Measurements from ENCODE around the gene PCBP3. TPM values are rescaled to one million over a fixed set of nuclear protein-coding genes. Genes with fewer than 3 reads are reported as not detected.

The PCBP3 gene
- total RNA-seq, 1 donor from 2014 or later: 2.5 TPM

DNA sequence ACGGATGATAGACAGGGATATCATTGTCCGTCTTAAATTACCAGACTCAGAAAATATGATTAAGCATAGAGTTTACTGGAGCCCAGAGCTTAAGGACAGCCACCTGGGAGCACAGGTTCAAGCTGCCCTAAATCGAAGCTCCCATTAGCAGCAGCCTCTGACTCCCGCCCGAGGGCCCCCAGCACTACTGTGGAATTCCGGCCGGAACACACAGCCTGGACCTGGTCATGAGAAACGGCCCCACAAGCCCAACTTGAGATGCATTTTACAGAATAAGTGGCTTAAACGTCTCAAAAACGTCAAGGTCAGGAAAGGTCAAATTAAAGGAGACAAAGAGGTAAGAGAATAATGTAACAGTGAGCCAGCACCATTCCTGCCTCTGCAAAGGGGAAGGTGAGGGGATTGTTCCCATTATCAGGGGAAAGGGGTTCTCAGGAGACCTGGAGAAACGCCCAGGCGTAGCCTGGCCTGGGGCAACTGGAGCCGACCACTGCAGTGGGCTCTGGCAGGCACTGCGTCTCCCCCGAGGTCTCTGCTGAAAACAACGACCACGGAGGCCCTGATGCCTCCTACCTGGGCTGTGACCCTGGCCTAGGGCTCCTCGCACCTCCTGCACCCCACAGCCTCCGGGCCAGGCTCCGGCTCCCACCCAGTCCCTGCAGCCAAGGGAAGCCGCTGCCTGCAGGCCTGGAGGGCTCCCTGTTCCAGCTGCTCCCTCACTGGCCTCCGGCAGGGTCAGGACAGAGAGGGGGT, 326.6 kb downstream of the PCBP3 start:
- Mint-ChIP-seq H3K27me3 (ENCODE audit: unreplicated experiment) (no peaks in the 10 kb centered on the region), H3K4me1 (ENCODE audit: unreplicated experiment) (no peaks in the 10 kb centered on the region), H3K27ac (ENCODE audit: unreplicated experiment) (no peak overlapping the region), H3K4me3 (ENCODE audit: unreplicated experiment) (peak overlapping the region; percentile 29), H3K36me3 (ENCODE audit: low read depth, unreplicated experiment) (no peaks in the 10 kb centered on the region), H3K9me3 (ENCODE audit: unreplicated experiment) (no peaks in the 10 kb centered on the region)
- TF ChIP-seq CTCF (IDR thresholded peaks at IDR 0.05; ENCODE audit: unreplicated experiment): no peak
- no peak for DNase-seq (ENCODE audit: low spot score)

GRCh38 chr21:45970674-45971615, 327.4 kb downstream of the PCBP3 start:
- Mint-ChIP-seq H3K4me3 (ENCODE audit: unreplicated experiment) (no peak overlapping the region), H3K36me3 (ENCODE audit: low read depth, unreplicated experiment) (no peaks in the 10 kb centered on the region), H3K9me3 (ENCODE audit: unreplicated experiment) (no peaks in the 10 kb centered on the region), H3K27me3 (ENCODE audit: unreplicated experiment) (no peaks in the 10 kb centered on the region), H3K4me1 (ENCODE audit: unreplicated experiment) (peaks cover 7% of the 10 kb centered on the region), H3K27ac (ENCODE audit: unreplicated experiment) (no peak overlapping the region)
- DNase-seq (ENCODE audit: low spot score): peak; percentile 81
- peak; percentile 81 for TF ChIP-seq CTCF (IDR thresholded peaks at IDR 0.05; ENCODE audit: unreplicated experiment)

DNA sequence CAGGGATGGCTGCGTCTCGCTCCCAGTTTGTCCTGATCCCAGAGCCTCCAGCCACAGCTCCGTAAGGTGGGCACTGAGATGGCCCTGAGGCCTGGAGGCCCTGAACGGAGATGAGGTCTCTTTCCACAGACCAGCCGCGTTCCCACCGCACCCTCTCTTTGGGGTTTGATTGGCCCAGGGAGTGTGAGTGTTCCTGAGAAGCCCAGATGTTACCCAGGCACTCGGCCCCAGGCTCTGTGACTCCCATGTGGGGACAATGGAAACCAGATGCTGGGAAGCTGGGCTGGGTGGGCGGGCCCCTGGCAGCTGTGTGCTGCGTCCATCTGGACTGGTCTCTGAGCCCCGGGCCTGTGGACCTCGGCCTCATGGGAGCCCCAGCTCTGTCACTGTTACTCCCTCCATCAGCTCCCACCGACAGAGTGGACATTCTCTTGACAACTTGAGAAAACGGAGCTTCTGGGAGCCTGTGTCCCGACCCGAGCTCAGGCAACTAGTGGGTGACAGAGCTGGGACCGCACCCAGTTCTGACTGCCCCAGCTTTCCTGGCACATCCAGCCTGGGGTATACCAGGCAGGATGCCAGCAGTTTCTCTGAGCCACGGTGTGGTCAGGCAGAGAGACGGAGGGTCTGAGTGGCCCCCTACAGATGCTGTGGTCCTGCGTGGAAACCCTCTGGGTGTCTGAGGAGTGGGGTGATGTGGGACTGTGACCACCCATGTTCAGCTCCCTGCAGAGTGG, 328.3 kb downstream of the PCBP3 start:
- Mint-ChIP-seq H3K4me1 (ENCODE audit: unreplicated experiment) (peaks cover 10% of the 10 kb centered on the region), H3K9me3 (ENCODE audit: unreplicated experiment) (no peaks in the 10 kb centered on the region), H3K27ac (ENCODE audit: unreplicated experiment) (no peak overlapping the region), H3K4me3 (ENCODE audit: unreplicated experiment) (no peak overlapping the region), H3K36me3 (ENCODE audit: low read depth, unreplicated experiment) (no peaks in the 10 kb centered on the region), H3K27me3 (ENCODE audit: unreplicated experiment) (no peaks in the 10 kb centered on the region)
- no peak for TF ChIP-seq CTCF (IDR thresholded peaks at IDR 0.05; ENCODE audit: unreplicated experiment)
- DNase-seq (ENCODE audit: low spot score): no peak

DNA sequence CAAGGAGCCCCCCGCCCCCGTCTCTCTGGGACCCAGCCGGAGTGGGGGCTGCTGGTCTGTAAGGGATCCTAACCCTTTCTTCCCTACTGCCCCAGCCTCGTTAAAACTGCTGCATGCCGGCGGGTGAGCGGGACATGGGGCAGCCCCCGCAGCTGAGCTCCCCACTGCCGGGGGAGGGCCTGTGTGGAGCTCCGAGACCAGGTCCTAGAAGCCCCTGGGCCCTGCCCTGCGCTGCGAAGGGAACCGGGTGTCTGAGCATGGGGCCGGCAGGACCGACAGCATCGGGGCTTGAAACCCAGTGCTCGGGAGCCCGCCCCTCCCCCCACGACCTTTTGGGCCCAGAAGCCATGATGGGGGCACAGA, 328.8 kb downstream of the PCBP3 start:
- H3K4me3 Mint-ChIP-seq (ENCODE audit: unreplicated experiment): no peak overlapping the region
- no peak for DNase-seq (ENCODE audit: low spot score)
- no peak for TF ChIP-seq CTCF (IDR thresholded peaks at IDR 0.05; ENCODE audit: unreplicated experiment)

More for the DNA sequence above, 328.8 kb downstream of the PCBP3 start:
- Mint-ChIP-seq H3K36me3 (ENCODE audit: low read depth, unreplicated experiment) (no peaks in the 10 kb centered on the region), H3K27me3 (ENCODE audit: unreplicated experiment) (no peaks in the 10 kb centered on the region), H3K27ac (ENCODE audit: unreplicated experiment) (no peak overlapping the region), H3K4me1 (ENCODE audit: unreplicated experiment) (peaks cover 10% of the 10 kb centered on the region), H3K9me3 (ENCODE audit: unreplicated experiment) (no peaks in the 10 kb centered on the region)
